OCI-LY7 (cell line): Measurements from ENCODE around the gene SMYD3. TPM values are rescaled to one million over a fixed set of nuclear protein-coding genes. Genes with fewer than 3 reads are reported as not detected.

Source experiments
- BruUV-seq: library from RNA; stranded (reverse); fragments of 400-500 nt; replicated peaks from 2 replicates; lab custom pipeline; 2021; lab: Mats Ljungman, UMichigan
- CTCF ChIA-PET: fragments of 300-600 bp; sonication (Branson Sonifier 250); formaldehyde crosslinking; loops from one replicate; lab custom pipeline; 2022; ENCODE audit warnings: antibody characterized with exemption; ENCODE audit not compliant: unreplicated experiment; lab: Charles Lee
- POLR2A ChIA-PET: fragments of 300-600 bp; sonication (Branson Sonifier 250); formaldehyde crosslinking; loops from one replicate; lab custom pipeline; 2022; ENCODE audit warnings: antibody characterized with exemption; lab: Charles Lee
- DNase-seq: peaks from one replicate; pipeline ENCODE4 v3.0.0-alpha.2; 2015; ENCODE audit warnings: low spot score
- H2AFZ ChIP-seq: fragments of 200-600 bp; sonication (generic), shearing (Covaris generic); 2 replicates; pipeline ENCODE4 v1.6.1; 2014; ENCODE audit warnings: mild to moderate bottlenecking, antibody characterized with exemption, low read length, moderate library complexity
- H3K27ac ChIP-seq: fragments of 200-600 bp; sonication (generic); 2 replicates; pipeline ENCODE4 v1.5.1; 2014; ENCODE audit warnings: mixed run types, low read depth, mild to moderate bottlenecking, moderate library complexity, low read length, inconsistent platforms; ENCODE audit not compliant: poor library complexity, severe bottlenecking
- H3K36me3 ChIP-seq: fragments of 200-600 bp; sonication (generic); 2 replicates; pipeline ENCODE4 v1.6.1; 2014; ENCODE audit warnings: mild to moderate bottlenecking, antibody characterized with exemption, low read length, moderate library complexity, mixed read lengths; ENCODE audit not compliant: insufficient read depth
- H3K4me1 ChIP-seq: fragments of 200-600 bp; sonication (generic); 2 replicates; pipeline ENCODE4 v1.5.1; 2014; ENCODE audit warnings: mild to moderate bottlenecking, low read length; ENCODE audit not compliant: insufficient read depth, poor library complexity, severe bottlenecking
- H3K4me2 ChIP-seq: fragments of 200-600 bp; sonication (generic); 2 replicates; pipeline ENCODE4 v1.6.1; 2014; ENCODE audit warnings: mild to moderate bottlenecking, low read length
- H3K4me3 ChIP-seq: fragments of 200-600 bp; sonication (generic); 2 replicates; pipeline ENCODE4 v1.5.1; 2014; ENCODE audit warnings: mild to moderate bottlenecking, low read depth, low read length; ENCODE audit not compliant: poor library complexity, severe bottlenecking
- H3K79me2 ChIP-seq: fragments of 200-600 bp; sonication (generic); 2 replicates; pipeline ENCODE4 v1.6.1; 2016; ENCODE audit warnings: low read depth, mild to moderate bottlenecking, low read length, moderate library complexity, mixed read lengths; ENCODE audit not compliant: insufficient read depth
- H3K9me2 ChIP-seq: fragments of 200-600 bp; sonication (generic); 2 replicates; pipeline ENCODE4 v1.6.1; 2016; ENCODE audit warnings: mild to moderate bottlenecking, low read length, mixed read lengths; ENCODE audit not compliant: insufficient read depth
- H3K9me3 ChIP-seq: fragments of 200-600 bp; sonication (generic); 2 replicates; pipeline ENCODE4 v1.6.1; 2014; ENCODE audit warnings: mild to moderate bottlenecking, mixed run types, low read length, mixed read lengths
- H4K20me1 ChIP-seq: fragments of 200-600 bp; sonication (generic); 2 replicates; pipeline ENCODE4 v1.6.1; 2014; ENCODE audit warnings: mild to moderate bottlenecking, antibody characterized with exemption, low read length, moderate library complexity, mixed read lengths; ENCODE audit not compliant: insufficient read depth
- CTCF ChIP-seq: fragments of 200-600 bp; sonication (generic); conservative IDR thresholded peaks from 2 replicates; pipeline ENCODE4 v1.5.1; 2014; ENCODE audit warnings: mild to moderate bottlenecking, antibody characterized with exemption, low read length, moderate library complexity, mixed read lengths
- EZH2phosphoT487 ChIP-seq: fragments of 200-600 bp; sonication (generic); IDR thresholded peaks from 2 replicates; pipeline ENCODE4 v1.6.1; 2018; ENCODE audit warnings: low read depth, borderline replicate concordance, mild to moderate bottlenecking, mixed run types, antibody characterized with exemption, low read length, moderate library complexity, mixed read lengths
- intact Hi-C: fragments of 100-400 bp; cut with micrococcal nuclease; formaldehyde crosslinking; loops from one replicate; pipeline ENCODE4 v1.10.0; 2022; ENCODE audit not compliant: unreplicated experiment
- total RNA-seq, 2 experiments: library from RNA; depleted of rRNA in 1 of 2; stranded (reverse); fragments of >200 nt in 1 of 2; shearing (Covaris generic) in 1 of 2; gene quantifications; 2 replicates each; pipeline ENCODE4 v1.2.3, GENCODE V29; 2014 to 2022

Gene SMYD3
- total RNA-seq, 2 experiments from 2014 or later: 28.9 to 34.5 TPM

DNA sequence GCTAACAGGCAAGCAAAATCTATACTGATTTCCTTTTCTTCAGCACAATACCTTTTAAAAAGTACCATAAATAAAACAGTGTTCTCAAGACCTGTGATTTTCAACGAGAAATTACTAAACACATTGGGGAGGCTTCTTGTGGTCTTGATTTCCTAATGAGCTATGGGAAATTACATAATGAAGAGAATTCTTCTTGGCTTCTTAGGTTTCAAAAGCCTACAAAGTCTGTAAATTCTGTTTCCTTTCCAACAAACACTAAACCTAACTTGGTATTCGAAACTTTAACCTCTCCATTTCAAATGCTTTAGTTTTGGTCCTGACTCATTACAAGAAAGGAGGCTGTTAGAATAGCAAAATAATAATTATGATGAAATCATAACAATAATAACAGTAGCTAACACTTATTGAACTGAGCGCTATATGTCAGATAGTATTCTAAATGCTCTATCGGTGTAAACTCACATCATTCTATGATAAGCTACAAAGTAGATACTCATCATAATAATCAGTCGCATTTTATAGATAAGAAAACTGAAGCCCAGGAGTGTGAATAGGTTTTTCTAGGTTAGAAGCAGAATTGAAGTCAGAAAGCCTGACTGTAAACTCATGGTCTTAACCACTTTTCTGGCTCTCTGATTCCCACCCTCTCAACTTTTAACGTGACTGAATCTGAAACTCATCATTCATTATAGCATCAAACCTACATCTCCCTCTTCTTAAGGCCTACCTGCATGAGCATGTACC is 486.7 kb downstream of the SMYD3 start:
- H3K27ac ChIP-seq: no peak overlapping the region
- no peaks in the 10 kb centered on the region for H3K9me3 ChIP-seq
- ChIA-PET POLR2A (no interaction called here), CTCF (no interaction called here)
- no peaks in the 10 kb centered on the region for H4K20me1 ChIP-seq
- no peak for DNase-seq
- TF ChIP-seq EZH2phosphoT487 (no peak), CTCF (no peak)
- no peak overlapping the region for H3K4me3 ChIP-seq
- no peak overlapping the region for H3K4me2 ChIP-seq
- H3K79me2 ChIP-seq: no peaks in the 10 kb centered on the region
- no peaks in the 10 kb centered on the region for H3K9me2 ChIP-seq
- intact Hi-C loops: no loop called here
- no TSS peak for BruUV-seq
- H3K4me1 ChIP-seq: no peaks in the 10 kb centered on the region
- H3K36me3 ChIP-seq: no peaks in the 10 kb centered on the region
- H2AFZ ChIP-seq: no peak overlapping the region

DNA sequence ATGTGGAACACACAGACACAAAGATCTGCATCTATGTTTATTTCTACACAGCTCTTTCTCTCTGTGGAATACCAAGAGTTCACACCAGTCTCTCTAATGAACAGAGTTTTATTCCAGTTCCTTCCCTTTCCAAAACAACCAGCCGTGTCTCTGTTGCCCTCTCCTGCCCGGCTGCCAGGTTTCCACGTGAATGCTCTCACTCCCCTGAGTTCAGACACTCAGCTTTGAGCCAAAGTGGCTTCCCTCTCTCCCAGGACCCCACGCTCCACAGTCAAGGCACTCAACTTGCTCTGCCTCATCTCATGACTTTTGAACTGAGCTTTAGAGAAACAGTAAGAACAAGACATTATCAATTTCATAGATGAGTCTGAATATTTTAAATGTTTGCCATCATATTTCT is 488.9 kb downstream of the SMYD3 start:
- BruUV-seq: no TSS peak
- ChIA-PET POLR2A (no interaction called here), CTCF (no interaction called here)
- Histone ChIP-seq H3K4me3 (no peak overlapping the region), H3K4me2 (no peak overlapping the region), H3K9me3 (no peaks in the 10 kb centered on the region), H2AFZ (no peak overlapping the region), H4K20me1 (no peaks in the 10 kb centered on the region), H3K4me1 (no peaks in the 10 kb centered on the region), H3K27ac (no peak overlapping the region), H3K36me3 (no peaks in the 10 kb centered on the region), H3K79me2 (no peaks in the 10 kb centered on the region), H3K9me2 (no peaks in the 10 kb centered on the region)
- intact Hi-C loops: no loop called here
- no peak for DNase-seq
- TF ChIP-seq CTCF (no peak), EZH2phosphoT487 (no peak)

DNA sequence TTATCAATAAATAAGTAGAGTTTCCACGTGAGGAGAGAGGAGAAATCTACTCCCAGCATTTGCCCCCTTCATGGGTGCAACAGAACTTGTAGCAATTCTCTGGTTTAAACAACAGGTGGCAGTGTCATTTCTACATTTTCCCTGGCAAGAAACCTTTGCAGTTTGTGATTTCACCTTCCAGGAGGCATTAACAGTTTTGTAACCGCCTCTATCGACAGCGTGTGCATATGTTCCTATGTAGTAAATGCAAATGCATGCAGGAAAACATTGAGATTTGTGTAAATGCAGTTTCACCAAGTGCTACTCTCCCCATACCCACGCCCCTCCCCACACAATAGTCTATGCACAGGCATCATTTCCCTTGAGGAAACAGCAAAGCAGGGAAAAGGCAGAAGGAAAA is 494.7 kb downstream of the SMYD3 start:
- no peak overlapping the region for H3K4me2 ChIP-seq
- H4K20me1 ChIP-seq: no peaks in the 10 kb centered on the region
- H3K79me2 ChIP-seq: no peaks in the 10 kb centered on the region
- H3K36me3 ChIP-seq: no peaks in the 10 kb centered on the region
- peak; percentile 26 for DNase-seq
- H2AFZ ChIP-seq: no peak overlapping the region
- TF ChIP-seq EZH2phosphoT487: no peak
- TF ChIP-seq CTCF: peak; percentile 68
- no peaks in the 10 kb centered on the region for H3K4me1 ChIP-seq
- H3K27ac ChIP-seq: no peak overlapping the region
- intact Hi-C loops: loop anchor here (5.0 kb wide), 2 partner anchors 440 to 740 kb away; no protein-coding TSS in a partner anchor
- H3K9me2 ChIP-seq: no peaks in the 10 kb centered on the region
- no TSS peak for BruUV-seq
- no peak overlapping the region for H3K4me3 ChIP-seq
- H3K9me3 ChIP-seq: no peaks in the 10 kb centered on the region
- POLR2A ChIA-PET: no interaction called here
- CTCF ChIA-PET: no interaction called here
